GM08714 (cell line): ENCODE results near the gene UGT2B7.
"Not testable (repeated sequence)": the region's sequence is repeated elsewhere in the genome, so short reads cannot be mapped to it uniquely, and the experiment has no call there.

Experiments
- H3K4me3 ChIP-seq: fragments of 200-500 bp; sonication (Bioruptor generic); 2 replicates; pipeline ENCODE4 v1.5.1; 2014; ENCODE audit warnings: mild to moderate bottlenecking, low read length, inconsistent platforms
- ZNF274 ChIP-seq: IDR thresholded peaks from 2 replicates; pipeline ENCODE4 v1.6.1; 2012; ENCODE audit warnings: mild to moderate bottlenecking, low read depth, low read length

UGT2B7 gene

DNA sequence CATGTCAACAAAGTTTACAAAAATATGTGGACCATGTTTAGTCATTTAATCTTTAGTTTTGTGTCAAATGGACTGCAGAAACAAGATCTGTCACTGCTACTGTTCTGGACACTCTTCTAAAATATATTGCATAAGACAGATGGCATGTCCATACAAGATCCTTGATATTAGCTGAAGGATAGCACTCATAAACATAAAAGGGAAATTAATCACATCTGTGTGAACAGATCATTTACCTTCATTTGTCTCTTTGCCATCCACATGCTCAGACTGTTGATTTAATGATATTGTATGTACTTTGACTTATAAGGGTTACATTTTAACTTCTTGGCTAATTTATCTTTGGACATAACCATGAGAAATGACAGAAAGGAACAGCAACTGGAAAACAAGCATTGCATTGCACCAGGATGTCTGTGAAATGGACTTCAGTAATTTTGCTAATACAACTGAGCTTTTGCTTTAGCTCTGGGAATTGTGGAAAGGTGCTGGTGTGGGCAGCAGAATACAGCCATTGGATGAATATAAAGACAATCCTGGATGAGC lies at the start of gene UGT2B7:
Gene UGT2B7 (plus strand): TSS at position 364 of the 546 bp plus-strand sequence. CDS start 47 bp downstream, at position 411.
- no peak for TF ChIP-seq ZNF274
- H3K4me3 ChIP-seq, result no peak within 1 kb of the TSS

DNA sequence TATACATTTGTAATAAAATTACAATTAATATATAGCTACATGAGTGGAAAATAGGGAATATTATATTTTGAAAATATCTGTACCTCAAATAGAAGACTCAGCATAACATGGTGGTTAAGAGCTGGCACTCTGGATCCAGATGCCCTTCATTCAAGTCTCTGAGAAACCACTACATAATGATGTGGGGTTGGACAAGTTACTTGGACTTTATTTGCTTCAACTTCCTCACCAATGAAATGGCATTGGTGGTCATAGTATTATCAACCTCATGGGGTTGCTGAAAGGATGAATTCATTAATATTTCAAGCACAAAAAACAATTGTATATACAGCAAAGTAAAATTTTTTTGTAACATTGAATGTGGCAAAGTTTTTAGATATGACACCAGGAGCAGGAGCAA lies 46.4 kb upstream of the UGT2B7 start:
- TF ChIP-seq ZNF274, result no peak
- no peak overlapping the region for H3K4me3 ChIP-seq

DNA sequence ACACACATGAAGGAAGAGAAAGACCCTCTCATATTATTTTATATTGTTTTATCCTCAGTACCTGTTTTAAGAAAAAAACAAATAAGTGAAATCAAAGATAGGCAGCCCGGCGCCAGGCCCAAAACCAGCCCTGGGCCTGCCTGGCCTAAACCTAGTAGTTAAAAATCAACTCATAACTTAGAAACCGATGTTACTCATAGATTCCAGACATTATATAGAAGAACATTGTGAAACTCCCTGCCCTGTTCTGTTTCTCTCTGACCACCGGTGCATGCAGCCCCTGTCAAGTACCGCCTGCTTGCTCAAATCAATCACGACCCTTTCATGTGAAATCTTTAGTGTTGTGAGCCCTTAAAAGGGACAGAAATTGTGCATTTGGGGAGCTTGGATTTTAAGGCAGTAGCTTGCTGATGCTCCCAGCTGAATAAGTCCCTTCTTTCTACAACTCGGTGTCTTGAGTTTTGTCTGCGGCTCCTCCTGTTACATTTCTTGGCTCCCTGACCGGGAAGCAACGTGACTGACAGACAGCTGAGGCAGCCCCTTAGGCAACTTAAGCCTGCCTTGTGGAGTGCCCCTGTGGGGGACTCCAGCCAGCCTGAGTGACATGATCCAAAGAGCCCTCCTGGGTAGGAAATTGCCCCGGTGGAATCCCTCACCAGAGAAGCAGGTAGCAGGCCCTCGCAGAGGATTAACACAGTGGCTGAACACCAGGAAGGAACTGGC lies 45.3 kb upstream of the UGT2B7 start:
- H3K4me3 ChIP-seq, result not testable (repeated sequence)

DNA sequence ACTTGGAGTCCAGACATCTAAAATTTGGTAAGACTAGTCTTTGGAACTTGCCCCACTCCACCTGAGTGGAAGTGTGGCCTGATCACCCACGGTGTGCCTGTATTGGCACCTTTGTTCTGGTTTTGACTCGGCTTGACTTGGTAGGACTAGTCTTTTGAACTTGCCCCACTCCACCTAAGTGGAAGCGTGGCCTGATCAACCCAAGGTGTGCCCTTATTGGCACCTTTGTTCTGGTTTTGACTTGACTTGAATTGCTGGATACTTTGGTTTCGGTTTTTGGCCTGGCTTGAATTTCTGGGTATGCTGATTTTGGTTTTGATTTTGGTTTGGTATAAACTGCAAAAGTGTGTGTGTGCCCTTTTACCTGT lies 44.7 kb upstream of the UGT2B7 start:
- H3K4me3 ChIP-seq, result no peak overlapping the region; the same call in 1 of the 2 replicates
- TF ChIP-seq ZNF274, result no peak

DNA sequence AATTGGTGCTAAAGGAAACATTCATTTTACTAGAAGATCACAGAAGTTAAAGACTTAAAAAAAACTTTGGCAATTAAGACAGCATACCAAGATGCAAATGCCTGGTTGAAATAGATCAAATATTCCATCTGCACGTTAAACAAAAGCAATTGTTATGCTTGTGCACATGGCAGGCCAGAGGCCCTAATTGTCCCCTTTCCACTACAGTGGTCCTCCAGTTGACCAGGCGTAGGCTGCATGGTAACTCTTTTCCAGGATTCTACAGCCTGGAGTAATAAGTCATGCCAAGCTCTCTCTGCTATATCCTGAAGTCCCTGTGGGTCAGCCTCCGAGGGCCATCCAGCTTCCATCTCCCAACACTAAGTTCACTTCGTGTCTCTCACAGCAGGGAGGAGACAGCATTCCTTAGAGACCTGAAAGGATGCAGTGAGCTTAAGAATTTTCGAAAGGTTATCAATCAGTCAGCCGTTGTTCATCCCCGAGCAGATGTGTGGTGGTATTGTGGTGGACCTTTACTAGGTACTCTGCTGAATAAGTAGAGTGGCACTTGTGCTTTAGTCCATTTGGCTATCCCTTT lies 42.9 kb upstream of the UGT2B7 start:
- not testable (repeated sequence) for H3K4me3 ChIP-seq

DNA sequence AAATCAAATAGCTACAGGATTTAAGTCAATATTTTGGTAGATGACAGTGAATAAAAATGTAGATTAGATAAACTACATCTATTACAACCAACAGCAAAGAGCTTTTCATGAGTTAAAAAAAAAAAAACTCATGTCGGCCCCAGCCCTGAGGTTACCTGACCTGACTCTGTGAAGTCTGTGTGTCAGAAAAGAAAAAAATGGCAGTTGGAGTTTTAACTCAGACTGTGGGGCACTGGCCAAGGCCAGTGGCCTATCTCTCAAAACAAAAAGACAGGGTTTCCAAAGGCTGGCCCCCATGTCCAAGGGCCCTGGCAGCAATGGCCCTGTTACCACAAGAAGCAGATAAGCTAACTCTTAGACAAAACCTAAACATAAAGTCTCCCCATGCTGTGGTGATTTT lies 42.2 kb upstream of the UGT2B7 start:
- not testable (repeated sequence) for H3K4me3 ChIP-seq

DNA sequence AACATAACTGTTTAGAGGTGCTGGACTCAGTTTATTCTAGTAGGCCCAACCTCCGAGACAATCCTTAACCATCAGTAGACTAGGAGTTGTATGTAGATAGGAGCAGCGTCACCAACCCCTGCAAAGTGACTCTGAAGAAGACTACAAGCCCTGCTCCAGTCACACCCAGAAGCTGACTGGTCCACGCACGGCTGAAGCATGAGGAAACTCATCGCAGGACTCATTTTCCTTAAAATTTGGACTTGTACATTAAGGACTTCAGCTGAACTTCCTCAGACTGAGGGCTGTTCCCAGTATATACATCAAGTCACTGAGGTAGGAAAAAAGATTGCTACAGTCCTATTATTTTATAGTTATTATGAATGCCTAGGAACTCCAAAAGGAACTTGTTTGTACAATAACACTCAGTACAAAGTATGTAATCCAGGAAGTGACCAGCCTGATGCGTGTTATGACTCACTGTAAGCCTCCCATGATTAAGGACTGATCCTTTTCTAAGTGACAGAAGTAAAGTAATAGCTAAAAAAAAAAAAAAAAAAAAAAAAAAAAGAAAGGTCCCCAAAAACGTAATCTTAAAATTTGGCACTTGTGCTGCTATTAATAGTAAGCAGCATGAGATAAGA lies 41.6 kb upstream of the UGT2B7 start:
- no peak for TF ChIP-seq ZNF274
- no peak overlapping the region for H3K4me3 ChIP-seq

DNA sequence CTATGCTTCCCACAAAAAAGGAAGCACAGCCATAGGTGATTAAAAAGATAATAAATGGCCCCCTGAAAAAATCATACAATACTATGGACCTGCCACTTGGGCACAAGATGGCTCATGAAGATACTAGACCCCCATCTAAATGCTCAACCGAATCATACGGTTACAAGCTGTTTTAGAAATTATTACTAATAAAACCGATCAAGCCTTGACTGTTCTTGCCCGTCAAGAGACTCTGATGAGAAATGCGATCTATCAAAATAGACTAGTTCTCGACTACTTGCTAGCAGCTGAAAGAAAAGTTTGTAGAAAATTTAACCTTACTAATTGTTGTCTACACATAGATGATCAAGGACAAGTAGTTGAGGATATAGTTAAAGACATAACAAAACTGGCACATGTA lies 40.1 kb upstream of the UGT2B7 start:
- H3K4me3 ChIP-seq, result no peak overlapping the region
- no peak for TF ChIP-seq ZNF274

DNA sequence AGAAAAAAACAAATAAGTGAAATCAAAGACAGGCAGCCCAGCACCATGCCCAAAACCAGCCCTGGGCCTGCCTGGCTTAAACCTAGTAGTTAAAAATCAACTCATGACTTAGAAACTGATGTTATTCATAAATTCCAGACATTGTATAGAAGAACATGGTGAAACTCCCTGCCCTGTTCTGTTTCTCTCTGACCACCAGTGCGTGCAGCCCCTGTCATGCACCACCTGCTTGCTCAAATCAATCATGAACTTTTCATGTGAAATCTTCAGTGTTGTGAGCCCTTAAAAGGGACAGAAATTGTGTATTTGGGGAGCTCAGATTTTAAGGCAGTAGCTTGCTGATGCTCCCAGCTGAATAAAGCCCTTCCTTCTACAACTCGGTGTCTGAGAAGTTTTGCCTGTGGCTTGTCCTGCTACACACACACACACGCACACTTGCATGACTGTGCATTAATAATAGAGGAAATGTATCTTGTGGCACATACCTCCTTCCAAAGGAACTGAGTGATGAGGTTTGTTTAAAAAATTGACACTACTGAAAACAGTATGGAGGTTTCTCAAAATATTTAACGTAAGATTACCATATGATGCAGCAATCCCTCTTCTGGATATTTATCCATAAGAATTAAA lies 39.2 kb upstream of the UGT2B7 start:
- TF ChIP-seq ZNF274, result no peak
- peak overlapping the region; percentile 74; the same call in 1 of the 2 replicates for H3K4me3 ChIP-seq

DNA sequence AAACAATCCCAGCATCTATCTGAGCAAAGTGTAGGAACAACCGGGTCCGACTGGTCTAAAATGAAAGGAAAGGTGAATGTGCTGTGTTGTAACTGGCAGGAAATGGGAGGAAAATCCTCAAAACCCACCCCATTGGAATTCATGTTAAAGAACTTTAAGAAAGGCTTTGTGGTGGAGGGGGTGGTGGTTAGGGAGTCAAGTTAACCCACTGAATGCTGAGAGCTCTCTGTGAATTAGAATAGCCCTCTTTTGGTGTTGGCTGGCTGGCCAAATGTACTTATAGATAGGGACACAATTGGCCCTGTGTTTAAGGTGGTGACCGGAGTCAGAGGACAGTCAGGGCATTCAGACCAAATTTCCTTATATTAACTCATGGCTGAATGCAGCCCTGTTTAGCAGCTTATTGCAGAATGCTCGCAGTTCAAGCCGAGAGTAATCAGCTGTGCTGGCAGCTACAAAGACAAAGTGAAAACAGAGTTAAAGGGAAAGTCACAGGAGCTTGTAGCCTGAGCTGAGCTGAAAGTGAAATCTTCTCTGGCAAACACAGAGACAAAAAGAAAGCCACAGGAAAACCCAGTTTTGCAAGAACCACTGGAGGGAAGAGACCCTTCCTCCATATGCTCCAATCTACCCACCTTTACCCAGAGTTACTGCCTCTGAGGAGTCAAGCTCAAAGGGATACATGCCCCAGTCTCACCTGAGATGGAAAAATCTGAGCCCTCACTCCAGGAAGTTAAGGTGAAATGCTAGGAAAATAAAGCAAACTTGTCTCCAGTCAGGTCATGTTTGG lies 38.5 kb upstream of the UGT2B7 start:
- no peak for TF ChIP-seq ZNF274
- peak overlapping the region; percentile 74; the same call in 1 of the 2 replicates for H3K4me3 ChIP-seq

DNA sequence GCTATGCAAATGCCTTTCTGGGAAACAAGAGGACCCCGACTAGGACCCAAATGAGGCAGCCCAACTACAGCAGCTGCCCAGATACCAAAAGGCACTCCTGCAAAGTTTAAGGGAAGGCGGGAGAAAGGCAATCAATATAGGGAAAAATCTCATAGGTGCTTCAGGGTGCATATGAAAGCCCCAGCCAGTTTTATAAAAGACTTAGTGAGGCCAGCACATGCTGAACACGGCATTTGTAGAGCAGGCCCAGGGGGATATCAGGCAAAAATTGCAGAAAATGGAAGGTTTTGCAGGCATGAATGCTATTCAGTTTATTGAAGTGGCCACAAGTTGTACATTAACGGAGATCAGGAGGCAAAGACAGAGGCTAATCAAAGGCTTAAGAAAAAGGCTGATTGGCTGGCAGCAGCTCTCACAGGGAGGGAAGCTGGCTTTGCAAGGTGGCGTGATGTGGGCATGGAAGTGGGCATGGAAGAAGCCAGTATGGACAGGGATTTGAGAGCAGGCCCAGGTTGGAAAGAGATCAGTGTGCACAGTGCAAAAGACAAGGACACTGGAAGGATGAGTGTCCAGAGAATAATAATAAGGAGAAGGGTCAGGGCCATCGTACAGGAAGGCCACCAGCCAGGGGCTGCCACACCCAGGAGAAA lies 37.7 kb upstream of the UGT2B7 start:
- TF ChIP-seq ZNF274, result no peak
- H3K4me3 ChIP-seq, result peak overlapping the region; percentile 74; the same call in 1 of the 2 replicates

DNA sequence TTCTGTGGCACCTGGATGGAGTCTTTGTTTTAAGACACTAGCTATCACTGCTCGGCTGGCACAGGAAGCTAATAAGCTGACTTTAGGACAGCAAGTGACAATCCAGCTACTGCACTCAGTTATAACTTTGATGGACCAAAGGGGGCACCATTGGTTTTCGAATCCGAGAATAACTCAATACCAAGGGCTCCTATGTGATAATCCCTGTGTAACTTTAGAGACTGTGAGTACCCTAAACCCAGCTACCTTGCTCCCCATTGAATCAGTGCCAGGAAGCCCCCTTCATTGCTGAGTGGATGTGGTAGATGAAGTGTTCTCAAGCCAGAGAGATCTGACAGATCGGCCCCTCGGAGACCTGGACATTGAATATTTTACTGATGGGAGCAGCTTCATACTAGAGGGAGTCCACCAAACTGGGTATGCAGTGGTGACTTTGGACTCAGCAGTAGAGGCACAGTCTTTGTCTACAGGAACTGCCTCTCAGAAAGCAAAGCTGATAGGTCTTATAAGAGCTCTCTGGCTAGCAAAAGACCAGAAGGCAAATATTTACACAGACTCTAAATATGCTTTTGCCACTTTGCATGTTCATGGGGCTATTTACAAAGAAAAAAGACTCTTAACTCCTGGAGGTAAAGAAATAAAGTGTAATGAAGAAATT lies 35.5 kb upstream of the UGT2B7 start:
- TF ChIP-seq ZNF274, result no peak
- H3K4me3 ChIP-seq, result no peak overlapping the region

DNA sequence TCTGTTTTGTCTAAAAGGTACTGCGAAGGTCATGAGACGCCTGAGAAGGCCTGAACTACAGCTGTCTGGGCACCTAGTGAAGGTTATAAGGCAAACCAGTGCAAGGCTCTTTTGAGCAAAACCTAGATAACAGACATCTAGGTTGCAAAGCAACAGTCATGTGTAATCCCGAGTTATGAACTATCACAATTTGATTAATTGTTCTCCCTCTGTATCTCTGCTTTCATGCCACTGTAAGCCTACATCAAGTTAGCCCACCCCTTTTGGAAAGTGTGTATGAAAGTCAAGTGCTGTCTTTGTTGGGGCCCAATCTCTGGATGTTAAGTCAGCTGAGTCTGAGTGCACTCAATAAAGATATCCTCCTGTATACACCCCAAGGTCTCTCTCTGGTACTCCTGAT lies 31.9 kb upstream of the UGT2B7 start:
- TF ChIP-seq ZNF274, result no peak
- H3K4me3 ChIP-seq, result no peak overlapping the region
